Measurements from ENCODE around the gene WDHD1.
"Not testable (repeated sequence)": the region's sequence is repeated elsewhere in the genome, so short reads cannot be mapped to it uniquely, and the experiment has no call there.

WDHD1 gene

DNA sequence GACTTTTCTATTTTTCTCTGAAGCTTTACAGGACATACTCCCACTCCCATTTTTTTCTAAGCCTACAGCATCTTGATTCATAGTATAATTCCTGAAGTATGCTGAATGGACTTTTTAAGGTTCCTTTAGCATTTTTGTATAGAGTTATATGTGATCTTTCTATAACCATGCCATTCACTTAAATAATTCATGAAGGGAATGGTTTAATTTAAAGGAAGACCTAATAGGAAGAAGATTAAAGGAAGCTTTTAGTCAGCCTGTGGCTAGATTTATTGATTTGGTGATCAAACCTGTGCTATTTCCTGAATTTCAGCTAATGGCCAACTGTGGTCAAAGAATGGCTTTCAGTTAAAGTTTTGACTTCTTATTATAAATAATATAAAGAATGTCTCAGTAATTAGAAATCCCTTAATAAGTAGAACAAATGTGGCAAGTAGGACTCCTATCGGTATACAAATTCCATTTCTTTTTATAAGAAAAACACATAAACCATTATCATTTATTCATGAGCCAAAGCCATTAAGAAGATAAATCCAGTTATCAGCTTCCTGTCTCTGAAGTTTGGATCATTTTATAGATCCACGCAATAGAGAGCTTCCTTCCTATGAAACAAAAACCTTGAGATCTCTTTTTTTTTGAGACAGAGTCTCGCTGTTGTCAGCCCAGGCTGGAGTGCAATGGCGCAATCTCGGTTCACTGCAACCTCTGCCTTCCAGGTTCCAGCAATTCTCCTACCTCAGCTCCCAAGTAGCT is 20.6 kb upstream of the WDHD1 start:
- no peak for DNase-seq (ENCODE audit: low spot score)
- no peak overlapping the region for H3K27ac ChIP-seq
- POLR2A ChIA-PET (ENCODE audit: low non-redundant PET): no interaction called here
- TF ChIP-seq, protein P1, sequence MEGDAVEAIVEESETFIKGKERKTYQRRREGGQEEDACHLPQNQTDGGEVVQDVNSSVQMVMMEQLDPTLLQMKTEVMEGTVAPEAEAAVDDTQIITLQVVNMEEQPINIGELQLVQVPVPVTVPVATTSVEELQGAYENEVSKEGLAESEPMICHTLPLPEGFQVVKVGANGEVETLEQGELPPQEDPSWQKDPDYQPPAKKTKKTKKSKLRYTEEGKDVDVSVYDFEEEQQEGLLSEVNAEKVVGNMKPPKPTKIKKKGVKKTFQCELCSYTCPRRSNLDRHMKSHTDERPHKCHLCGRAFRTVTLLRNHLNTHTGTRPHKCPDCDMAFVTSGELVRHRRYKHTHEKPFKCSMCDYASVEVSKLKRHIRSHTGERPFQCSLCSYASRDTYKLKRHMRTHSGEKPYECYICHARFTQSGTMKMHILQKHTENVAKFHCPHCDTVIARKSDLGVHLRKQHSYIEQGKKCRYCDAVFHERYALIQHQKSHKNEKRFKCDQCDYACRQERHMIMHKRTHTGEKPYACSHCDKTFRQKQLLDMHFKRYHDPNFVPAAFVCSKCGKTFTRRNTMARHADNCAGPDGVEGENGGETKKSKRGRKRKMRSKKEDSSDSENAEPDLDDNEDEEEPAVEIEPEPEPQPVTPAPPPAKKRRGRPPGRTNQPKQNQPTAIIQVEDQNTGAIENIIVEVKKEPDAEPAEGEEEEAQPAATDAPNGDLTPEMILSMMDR (conservative IDR thresholded peaks at IDR 0.05; ENCODE audit: low read depth): no peak
- CTCF ChIA-PET: interaction anchor here (0.5 to 0.7 kb wide), 3 partner anchors 48 to 130 kb away, joined by 3 to 5 read pairs (median 3); no protein-coding TSS in a partner anchor

DNA sequence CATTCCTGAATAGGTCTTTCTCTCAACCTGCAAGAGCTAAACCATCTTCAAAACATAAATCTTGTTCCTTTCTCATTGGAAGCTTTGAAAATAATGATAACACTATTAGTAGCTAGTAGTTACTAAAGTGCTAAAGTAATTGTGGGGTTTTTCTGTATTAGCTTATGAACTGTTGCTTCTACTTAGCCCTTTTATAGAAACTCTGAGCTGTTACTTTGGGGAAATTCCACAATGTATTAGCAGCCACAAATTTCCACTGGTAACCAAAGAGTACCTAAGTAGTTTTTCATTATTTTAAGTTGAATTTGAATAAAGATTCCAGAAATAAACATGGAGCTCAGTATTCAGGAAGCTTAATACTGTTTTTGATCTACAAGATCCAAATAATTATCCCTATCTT is 18.2 kb upstream of the WDHD1 start:
- CTCF ChIA-PET: interaction anchor here (0.6 kb wide), 1 partner anchor 389 kb away, joined by 3 read pairs; no protein-coding TSS in a partner anchor
- H3K27ac ChIP-seq: no peak overlapping the region
- DNase-seq (ENCODE audit: low spot score): no peak
- POLR2A ChIA-PET (ENCODE audit: low non-redundant PET): no interaction called here
- TF ChIP-seq, protein P1 (conservative IDR thresholded peaks at IDR 0.05; ENCODE audit: low read depth): no peak

DNA sequence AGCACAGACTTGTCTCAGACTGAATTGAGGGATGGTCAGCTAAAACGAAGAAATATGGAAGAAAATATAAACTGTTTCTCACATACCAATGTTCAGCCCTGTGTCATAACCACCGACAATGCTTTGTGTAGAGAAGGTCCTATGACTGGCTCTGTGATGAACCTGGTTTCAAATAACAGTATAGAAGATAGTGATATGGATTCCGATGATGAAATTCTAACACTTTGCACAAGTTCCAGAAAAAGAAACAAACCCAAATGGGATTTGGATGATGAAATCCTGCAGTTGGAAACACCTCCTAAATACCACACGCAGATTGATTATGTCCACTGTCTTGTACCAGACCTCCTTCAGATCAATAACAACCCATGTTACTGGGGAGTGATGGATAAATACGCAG is 16.6 kb upstream of the WDHD1 start:
- TF ChIP-seq, protein P1 (conservative IDR thresholded peaks at IDR 0.05; ENCODE audit: low read depth): no peak
- CTCF ChIA-PET: interaction anchor here (1.7 kb wide), 1 partner anchor 13 kb away, joined by 7 read pairs; no protein-coding TSS in a partner anchor
- no peak for DNase-seq (ENCODE audit: low spot score)
- no peak overlapping the region for H3K27ac ChIP-seq
- POLR2A ChIA-PET (ENCODE audit: low non-redundant PET): no interaction called here

DNA sequence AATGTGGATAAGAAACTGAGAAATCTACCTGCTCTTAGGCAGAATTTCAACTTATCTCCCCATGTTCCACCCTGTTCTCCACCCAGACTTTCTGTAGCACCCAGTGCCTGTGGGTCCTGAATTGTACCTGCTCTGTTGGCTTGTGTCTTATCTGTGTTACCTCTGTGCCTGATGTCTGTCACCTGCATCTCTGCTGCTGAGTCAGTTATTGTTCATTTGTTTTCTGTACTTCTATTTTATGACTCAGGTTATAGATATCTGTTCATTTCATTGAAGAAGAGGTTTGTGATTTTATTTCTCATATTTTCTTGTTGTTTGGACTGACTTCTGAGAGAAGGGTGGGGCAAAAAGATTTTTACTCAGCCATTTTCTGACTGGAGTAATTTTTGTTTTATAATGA is 11.8 kb upstream of the WDHD1 start:
- TF ChIP-seq, protein P1 (conservative IDR thresholded peaks at IDR 0.05; ENCODE audit: low read depth): no peak
- ChIA-PET POLR2A (ENCODE audit: low non-redundant PET) (no interaction called here), CTCF (interaction anchor here (0.6 to 1.0 kb wide), 2 partner anchors 11 to 16 kb away, joined by 3 to 5 read pairs; partner anchors contain the start of gene SOCS4)

DNA sequence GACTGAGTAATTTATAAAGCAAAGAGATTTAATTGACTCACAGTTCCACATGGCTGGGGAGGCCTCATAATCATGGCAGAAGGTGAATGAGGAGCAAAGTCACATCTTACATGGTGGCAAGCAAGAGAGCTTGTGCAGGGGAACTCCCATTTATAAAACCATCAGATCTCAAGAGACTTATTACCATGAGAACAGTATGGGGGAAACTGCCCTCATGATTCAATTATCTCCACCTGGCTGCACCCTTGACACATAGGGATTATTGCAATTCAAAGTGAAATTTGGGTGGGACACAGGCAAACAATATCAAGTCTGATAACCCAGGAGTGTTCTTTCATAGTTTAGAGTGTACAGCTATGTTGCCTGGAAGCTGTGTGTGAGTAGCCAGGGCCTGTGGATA is 11.1 kb upstream of the WDHD1 start:
- POLR2A ChIA-PET (ENCODE audit: low non-redundant PET); H3K27ac ChIP-seq; DNase-seq (ENCODE audit: low spot score): not testable (repeated sequence)
- CTCF ChIA-PET: interaction anchor here (0.6 to 1.0 kb wide), 2 partner anchors 11 to 112 kb away, joined by 3 to 5 read pairs; partner anchors contain the start of gene SOCS4

More for the DNA sequence above, 11.8 kb upstream of the WDHD1 start:
- peak; percentile 26 for DNase-seq (ENCODE audit: low spot score)
- no peak overlapping the region for H3K27ac ChIP-seq

DNA sequence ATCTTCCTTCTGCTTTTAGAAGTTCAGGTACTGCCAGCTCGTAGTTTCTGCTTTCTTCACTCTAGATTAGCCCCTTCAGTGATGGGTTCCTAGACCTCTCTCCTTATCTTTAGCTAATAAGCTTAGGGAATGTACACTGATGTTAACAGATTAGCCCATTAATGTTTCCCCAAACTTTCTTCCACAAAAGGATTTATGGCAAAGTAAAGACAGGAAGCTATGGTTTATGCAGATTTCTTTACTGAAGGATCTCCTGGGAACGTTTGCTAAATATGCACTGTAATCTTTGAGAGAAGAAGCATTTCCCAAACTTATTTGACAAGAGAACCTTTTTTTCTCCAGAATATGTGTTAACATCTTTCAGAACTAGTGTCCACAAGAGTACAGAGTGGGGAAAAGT is 4.3 kb upstream of the WDHD1 start:
- POLR2A ChIA-PET (ENCODE audit: low non-redundant PET): no interaction called here
- H3K27ac ChIP-seq: no peak overlapping the region
- no peak for DNase-seq (ENCODE audit: low spot score)
- TF ChIP-seq, protein P1 (conservative IDR thresholded peaks at IDR 0.05; ENCODE audit: low read depth): no peak
- CTCF ChIA-PET: interaction anchor here (1.0 to 1.5 kb wide), 2 partner anchors 12 to 20 kb away, joined by 3 to 7 read pairs; no protein-coding TSS in a partner anchor

DNA sequence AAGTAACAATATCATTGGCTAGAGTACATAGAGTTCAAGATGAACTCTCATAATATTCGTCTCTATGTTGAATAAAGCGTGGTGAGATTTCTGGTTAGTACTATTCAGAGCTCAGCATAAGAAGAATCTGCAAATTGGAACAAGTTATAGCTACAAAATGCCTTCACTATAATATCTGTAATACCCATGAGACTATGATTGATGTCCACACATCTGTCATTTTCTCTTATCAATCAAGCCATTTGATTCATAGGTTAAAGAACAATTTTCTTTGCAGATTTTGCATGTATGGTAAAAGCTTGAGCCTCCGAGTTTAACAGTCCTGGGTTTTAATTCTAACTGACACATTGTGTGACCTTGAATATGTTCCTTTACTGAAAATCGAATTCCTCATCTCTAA is 1.6 kb upstream of the WDHD1 start:
- ChIA-PET POLR2A (ENCODE audit: low non-redundant PET) (no interaction called here), CTCF (interaction anchor here (0.7 kb wide), 1 partner anchor 65 kb away, joined by 3 read pairs; no protein-coding TSS in a partner anchor)
- no peak overlapping the region for H3K27ac ChIP-seq
- TF ChIP-seq, protein P1 (conservative IDR thresholded peaks at IDR 0.05; ENCODE audit: low read depth): no peak
- DNase-seq (ENCODE audit: low spot score): no peak
